Measurements from ENCODE around the gene CHD8.
"Not testable (repeated sequence)": the region's sequence is repeated elsewhere in the genome, so short reads cannot be mapped to it uniquely, and the experiment has no call there.

CHD8 gene

DNA sequence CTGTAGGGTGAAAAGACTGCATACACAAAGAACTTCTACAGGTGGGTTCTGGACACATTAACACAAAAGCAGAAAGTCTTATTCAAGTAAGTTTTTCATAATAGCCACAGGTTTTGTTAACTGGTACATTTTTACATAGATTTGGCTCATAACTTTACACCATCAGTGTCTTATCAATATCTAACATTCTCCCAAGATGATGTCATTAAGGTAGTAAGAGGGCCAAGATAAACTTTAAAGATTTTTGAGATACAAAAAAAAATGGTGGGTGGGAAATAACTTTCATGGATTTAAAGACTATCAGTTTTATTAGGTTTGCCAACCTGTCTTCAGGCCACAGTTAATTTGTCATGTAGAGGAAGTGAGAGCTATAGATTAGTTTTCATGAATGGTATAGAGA, 73.8 kb downstream of the CHD8 start:
- no peaks in the 10 kb centered on the region for H3K27me3 ChIP-seq (ENCODE audit: control insufficient read depth, insufficient read depth, low read length)
- H3K36me3 ChIP-seq (ENCODE audit: control insufficient read depth, insufficient read depth, low read length), result no peaks in the 10 kb centered on the region
- H3K27ac ChIP-seq, result no peak overlapping the region
- peaks cover 17% of the 10 kb centered on the region for H3K79me2 ChIP-seq
- TF ChIP-seq, protein P1, sequence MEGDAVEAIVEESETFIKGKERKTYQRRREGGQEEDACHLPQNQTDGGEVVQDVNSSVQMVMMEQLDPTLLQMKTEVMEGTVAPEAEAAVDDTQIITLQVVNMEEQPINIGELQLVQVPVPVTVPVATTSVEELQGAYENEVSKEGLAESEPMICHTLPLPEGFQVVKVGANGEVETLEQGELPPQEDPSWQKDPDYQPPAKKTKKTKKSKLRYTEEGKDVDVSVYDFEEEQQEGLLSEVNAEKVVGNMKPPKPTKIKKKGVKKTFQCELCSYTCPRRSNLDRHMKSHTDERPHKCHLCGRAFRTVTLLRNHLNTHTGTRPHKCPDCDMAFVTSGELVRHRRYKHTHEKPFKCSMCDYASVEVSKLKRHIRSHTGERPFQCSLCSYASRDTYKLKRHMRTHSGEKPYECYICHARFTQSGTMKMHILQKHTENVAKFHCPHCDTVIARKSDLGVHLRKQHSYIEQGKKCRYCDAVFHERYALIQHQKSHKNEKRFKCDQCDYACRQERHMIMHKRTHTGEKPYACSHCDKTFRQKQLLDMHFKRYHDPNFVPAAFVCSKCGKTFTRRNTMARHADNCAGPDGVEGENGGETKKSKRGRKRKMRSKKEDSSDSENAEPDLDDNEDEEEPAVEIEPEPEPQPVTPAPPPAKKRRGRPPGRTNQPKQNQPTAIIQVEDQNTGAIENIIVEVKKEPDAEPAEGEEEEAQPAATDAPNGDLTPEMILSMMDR (IDR thresholded peaks at IDR 0.05), result no peak
- H2AFZ ChIP-seq, result no peak overlapping the region
- H3K4me3 ChIP-seq (ENCODE audit: low read depth, low read length), result no peak overlapping the region
- H3K9me3 ChIP-seq (ENCODE audit: control insufficient read depth, low read length), result no peaks in the 10 kb centered on the region
- no peak overlapping the region for H3K9ac ChIP-seq
- H3K4me2 ChIP-seq (ENCODE audit: low read length), result no peak overlapping the region
- H3K4me1 ChIP-seq, result peaks cover 4% of the 10 kb centered on the region

DNA sequence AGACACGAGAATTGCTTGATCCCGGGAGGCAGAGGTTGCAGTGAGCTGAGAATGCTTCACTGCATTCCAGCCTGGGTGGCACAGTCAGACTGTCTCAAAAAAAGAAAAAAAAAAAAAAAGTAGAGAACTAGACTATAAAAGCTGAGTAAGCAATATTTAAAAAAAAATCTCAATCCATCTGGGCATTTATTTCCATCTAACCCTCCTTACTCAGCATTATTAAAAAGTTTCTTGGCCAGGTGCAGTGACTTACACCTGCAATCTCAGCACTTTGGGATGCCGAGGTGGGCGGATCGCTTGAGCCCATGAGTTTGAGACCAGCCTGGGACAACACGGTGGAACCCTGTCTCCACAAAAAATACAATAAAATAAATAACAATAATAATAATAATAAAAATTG, 76.6 kb downstream of the CHD8 start:
- TF ChIP-seq, protein P1 (IDR thresholded peaks at IDR 0.05), result no peak
- no peak overlapping the region for H2AFZ ChIP-seq
- H3K27me3 ChIP-seq (ENCODE audit: control insufficient read depth, insufficient read depth, low read length), result no peaks in the 10 kb centered on the region
- no peak overlapping the region for H3K4me2 ChIP-seq (ENCODE audit: low read length)
- no peak overlapping the region for H3K4me3 ChIP-seq (ENCODE audit: low read depth, low read length)
- H3K4me1 ChIP-seq, result peaks cover 4% of the 10 kb centered on the region
- no peak overlapping the region for H3K9ac ChIP-seq
- H3K9me3 ChIP-seq (ENCODE audit: control insufficient read depth, low read length), result no peaks in the 10 kb centered on the region
- peaks cover 34% of the 10 kb centered on the region for H3K79me2 ChIP-seq
- H3K27ac ChIP-seq, result no peak overlapping the region
- H3K36me3 ChIP-seq (ENCODE audit: control insufficient read depth, insufficient read depth, low read length), result no peaks in the 10 kb centered on the region

GRCh38 chr14:21373980-21374379, 81.9 kb downstream of the CHD8 start:
- no peak overlapping the region for H3K4me3 ChIP-seq (ENCODE audit: low read depth, low read length)
- no peak overlapping the region for H2AFZ ChIP-seq
- H3K27ac ChIP-seq, result no peak overlapping the region
- H3K27me3 ChIP-seq (ENCODE audit: control insufficient read depth, insufficient read depth, low read length), result no peaks in the 10 kb centered on the region
- no peak overlapping the region for H3K9ac ChIP-seq
- peaks cover 35% of the 10 kb centered on the region for H3K79me2 ChIP-seq
- no peaks in the 10 kb centered on the region for H3K4me1 ChIP-seq
- no peak overlapping the region for H3K4me2 ChIP-seq (ENCODE audit: low read length)
- H3K9me3 ChIP-seq (ENCODE audit: control insufficient read depth, low read length), result no peaks in the 10 kb centered on the region
- H3K36me3 ChIP-seq (ENCODE audit: control insufficient read depth, insufficient read depth, low read length), result no peaks in the 10 kb centered on the region
- TF ChIP-seq, protein P1 (IDR thresholded peaks at IDR 0.05), result no peak

DNA sequence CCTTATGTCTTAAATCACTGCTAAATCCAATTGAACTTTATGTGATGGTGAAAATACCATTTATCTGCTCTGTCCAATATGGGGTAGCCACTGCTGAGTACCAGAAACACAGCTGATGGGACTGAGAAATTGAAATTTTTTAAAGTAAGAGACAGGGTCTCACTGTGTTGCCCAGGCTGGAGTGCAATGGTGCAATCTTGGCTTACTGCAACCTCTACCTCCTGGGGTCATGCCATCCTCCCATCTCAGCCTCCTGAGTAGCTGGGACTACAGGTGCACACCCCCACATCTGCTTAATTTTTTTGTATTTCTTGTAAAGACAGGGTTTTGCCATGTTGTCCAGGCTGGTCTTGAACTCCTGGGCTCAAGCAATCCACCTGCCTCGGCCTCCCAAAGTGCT, 83.1 kb downstream of the CHD8 start:
- H3K4me3 ChIP-seq (ENCODE audit: low read depth, low read length); H3K4me2 ChIP-seq (ENCODE audit: low read length); H3K36me3 ChIP-seq (ENCODE audit: control insufficient read depth, insufficient read depth, low read length); H3K27me3 ChIP-seq (ENCODE audit: control insufficient read depth, insufficient read depth, low read length); H3K9ac ChIP-seq; H2AFZ ChIP-seq; H3K27ac ChIP-seq; H3K4me1 ChIP-seq; H3K9me3 ChIP-seq (ENCODE audit: control insufficient read depth, low read length): not testable (repeated sequence)
- H3K79me2 ChIP-seq, result peaks cover 31% of the 10 kb centered on the region

GRCh38 chr14:21369949-21370679, 85.8 kb downstream of the CHD8 start:
- Histone ChIP-seq H2AFZ (no peak overlapping the region), H3K9me3 (ENCODE audit: control insufficient read depth, low read length) (no peaks in the 10 kb centered on the region), H3K36me3 (ENCODE audit: control insufficient read depth, insufficient read depth, low read length) (no peaks in the 10 kb centered on the region), H3K4me2 (ENCODE audit: low read length) (no peak overlapping the region), H3K27ac (no peak overlapping the region), H3K4me1 (no peaks in the 10 kb centered on the region), H3K27me3 (ENCODE audit: control insufficient read depth, insufficient read depth, low read length) (no peaks in the 10 kb centered on the region), H3K79me2 (peaks cover 21% of the 10 kb centered on the region), H3K4me3 (ENCODE audit: low read depth, low read length) (no peak overlapping the region), H3K9ac (no peak overlapping the region)
- TF ChIP-seq, protein P1 (IDR thresholded peaks at IDR 0.05), result no peak
